ENCODE measurements around the gene SCYL2. TPM values are rescaled to one million over a fixed set of nuclear protein-coding genes. Genes with fewer than 3 reads are reported as not detected.

SCYL2 gene
- total RNA-seq, 4 donors from 2014 or later = 25.4 to 52.4 (median 43.4) TPM

- Histone ChIP-seq H3K4me3 (peak overlapping the region; percentile 98), H3K27me3 (no peaks in the 10 kb centered on the region), H3K9me3 (no peaks in the 10 kb centered on the region), H3K4me1 (peaks cover 35% of the 10 kb centered on the region), H3K36me3 (no peaks in the 10 kb centered on the region), H3K27ac (peak overlapping the region; percentile 97)
- TF ChIP-seq EP300 (IDR thresholded peaks at IDR 0.05) (no peak), POLR2A (IDR thresholded peaks at IDR 0.05) (no peak), POLR2AphosphoS5 (IDR thresholded peaks at IDR 0.05) (no peak)
- TF ChIP-seq, protein P1, sequence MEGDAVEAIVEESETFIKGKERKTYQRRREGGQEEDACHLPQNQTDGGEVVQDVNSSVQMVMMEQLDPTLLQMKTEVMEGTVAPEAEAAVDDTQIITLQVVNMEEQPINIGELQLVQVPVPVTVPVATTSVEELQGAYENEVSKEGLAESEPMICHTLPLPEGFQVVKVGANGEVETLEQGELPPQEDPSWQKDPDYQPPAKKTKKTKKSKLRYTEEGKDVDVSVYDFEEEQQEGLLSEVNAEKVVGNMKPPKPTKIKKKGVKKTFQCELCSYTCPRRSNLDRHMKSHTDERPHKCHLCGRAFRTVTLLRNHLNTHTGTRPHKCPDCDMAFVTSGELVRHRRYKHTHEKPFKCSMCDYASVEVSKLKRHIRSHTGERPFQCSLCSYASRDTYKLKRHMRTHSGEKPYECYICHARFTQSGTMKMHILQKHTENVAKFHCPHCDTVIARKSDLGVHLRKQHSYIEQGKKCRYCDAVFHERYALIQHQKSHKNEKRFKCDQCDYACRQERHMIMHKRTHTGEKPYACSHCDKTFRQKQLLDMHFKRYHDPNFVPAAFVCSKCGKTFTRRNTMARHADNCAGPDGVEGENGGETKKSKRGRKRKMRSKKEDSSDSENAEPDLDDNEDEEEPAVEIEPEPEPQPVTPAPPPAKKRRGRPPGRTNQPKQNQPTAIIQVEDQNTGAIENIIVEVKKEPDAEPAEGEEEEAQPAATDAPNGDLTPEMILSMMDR (IDR thresholded peaks at IDR 0.05) = no peak
- WGBS = 0% methylated on average over 6 of the region's 6 CpGs
- peak; percentile 94 to 96 for DNase-seq (ENCODE audit: low spot score in 2 of 2)
These were observed 467 bp upstream of the SCYL2 start for GRCh38 chr12:100266585-100266834.

- 1% methylated on average over 30 of the region's 33 CpGs for WGBS
- Histone ChIP-seq H3K4me3 (peak overlapping the region; percentile 98), H3K27ac (peak overlapping the region; percentile 97), H3K9me3 (no peaks in the 10 kb centered on the region), H3K27me3 (no peaks in the 10 kb centered on the region), H3K4me1 (peaks cover 37% of the 10 kb centered on the region), H3K36me3 (no peaks in the 10 kb centered on the region)
- no peak for TF ChIP-seq POLR2AphosphoS5 (IDR thresholded peaks at IDR 0.05)
- no peak for TF ChIP-seq POLR2A (IDR thresholded peaks at IDR 0.05)
- TF ChIP-seq, protein P1 (IDR thresholded peaks at IDR 0.05) = no peak
- TF ChIP-seq EP300 (IDR thresholded peaks at IDR 0.05) = no peak
- peak in 1 of 2 donors; percentile 71 for DNase-seq (ENCODE audit: low spot score in 2 of 2)
These were observed 765 bp downstream of the SCYL2 start for GRCh38 chr12:100267603-100268281.

DNA sequence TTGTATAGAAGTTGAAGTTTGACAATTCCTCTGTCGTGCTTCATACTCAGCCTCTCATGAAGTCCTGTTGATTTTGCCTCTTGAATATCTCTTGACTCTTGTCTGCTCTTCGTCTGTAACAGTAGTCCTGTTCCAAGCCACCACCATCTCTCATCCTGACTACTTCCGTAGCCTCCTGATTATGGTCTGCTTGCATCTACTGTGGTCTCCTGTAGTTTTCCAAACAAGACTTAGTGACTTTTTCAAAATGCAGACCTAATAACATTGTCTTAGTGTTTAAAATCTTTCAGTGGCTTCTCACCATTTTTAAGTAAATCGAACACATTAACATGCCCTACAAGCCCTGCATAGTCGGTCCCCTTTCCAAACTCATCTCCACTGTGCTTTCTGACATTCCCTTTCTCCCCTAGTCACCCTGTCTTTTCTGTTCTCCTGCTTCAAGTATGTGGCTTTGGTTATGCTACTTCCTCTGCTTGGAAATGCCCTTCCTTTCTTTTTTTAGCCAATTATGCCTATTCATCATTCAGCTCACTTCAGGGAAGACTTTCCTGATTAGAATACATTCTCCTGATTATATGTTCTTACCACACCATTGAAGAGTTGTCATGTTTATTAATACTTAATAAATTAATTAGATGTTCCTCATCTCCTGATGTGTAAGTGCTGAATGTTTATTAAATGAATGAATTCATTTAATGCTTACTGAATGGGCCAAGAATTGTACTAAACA lies 2.0 kb downstream of the SCYL2 start:
- Histone ChIP-seq H3K36me3 (no peaks in the 10 kb centered on the region), H3K4me3 (peak overlapping the region; percentile 98), H3K27ac (no peak overlapping the region), H3K4me1 (peaks cover 37% of the 10 kb centered on the region), H3K9me3 (no peaks in the 10 kb centered on the region), H3K27me3 (no peaks in the 10 kb centered on the region)
- TF ChIP-seq POLR2A (IDR thresholded peaks at IDR 0.05) (no peak), POLR2AphosphoS5 (IDR thresholded peaks at IDR 0.05) (no peak), EP300 (IDR thresholded peaks at IDR 0.05) (no peak)
- TF ChIP-seq, protein P1 (IDR thresholded peaks at IDR 0.05) = no peak
- 69% methylated on average over 5 of the region's 5 CpGs for WGBS
- DNase-seq (ENCODE audit: low spot score in 2 of 2) = no peak

GRCh38 chr12:100273782-100274181 lies 6.8 kb downstream of the SCYL2 start:
- H3K4me1 ChIP-seq = peaks cover 21% of the 10 kb centered on the region
- no peak for DNase-seq (ENCODE audit: low spot score in 2 of 2)
- 60% methylated on average over 4 of the region's 4 CpGs for WGBS
- H3K36me3 ChIP-seq = no peaks in the 10 kb centered on the region
- H3K4me3 ChIP-seq = no peak overlapping the region
- H3K27me3 ChIP-seq = no peaks in the 10 kb centered on the region
- no peaks in the 10 kb centered on the region for H3K9me3 ChIP-seq
- no peak overlapping the region for H3K27ac ChIP-seq
- TF ChIP-seq EP300 (IDR thresholded peaks at IDR 0.05) = no peak
- TF ChIP-seq POLR2AphosphoS5 (IDR thresholded peaks at IDR 0.05) = no peak
- TF ChIP-seq POLR2A (IDR thresholded peaks at IDR 0.05) = no peak
- TF ChIP-seq, protein P1 (IDR thresholded peaks at IDR 0.05) = no peak

- Histone ChIP-seq H3K4me3 (no peak overlapping the region), H3K4me1 (peaks cover 16% of the 10 kb centered on the region), H3K36me3 (no peaks in the 10 kb centered on the region), H3K9me3 (no peaks in the 10 kb centered on the region), H3K27ac (no peak overlapping the region), H3K27me3 (no peaks in the 10 kb centered on the region)
- no peak for DNase-seq (ENCODE audit: low spot score in 2 of 2)
- 91% methylated on average over 2 of the region's 2 CpGs for WGBS
- TF ChIP-seq EP300 (IDR thresholded peaks at IDR 0.05) = no peak
- TF ChIP-seq POLR2AphosphoS5 (IDR thresholded peaks at IDR 0.05) = no peak
- TF ChIP-seq, protein P1 (IDR thresholded peaks at IDR 0.05) = no peak
- no peak for TF ChIP-seq POLR2A (IDR thresholded peaks at IDR 0.05)
These were observed 7.3 kb downstream of the SCYL2 start for GRCh38 chr12:100274291-100274690.
